ENCODE measurements around the gene GSTM1.
"Not testable (repeated sequence)": the region's sequence is repeated elsewhere in the genome, so short reads cannot be mapped to it uniquely, and the experiment has no call there.

Gene GSTM1

GRCh38 chr1:109704173-109704572, 16.6 kb downstream of the GSTM1 start:
- DNase-seq, result no peak

- DNase-seq, result no peak
Observed at GRCh38 chr1:109705411-109705810, 17.8 kb downstream of the GSTM1 start.

- DNase-seq, result not testable (repeated sequence)
Observed at GRCh38 chr1:109708949-109709348, 21.3 kb downstream of the GSTM1 start.

GRCh38 chr1:109709822-109710221, 22.2 kb downstream of the GSTM1 start:
- DNase-seq, result not testable (repeated sequence)

- not testable (repeated sequence) for DNase-seq
Observed at GRCh38 chr1:109711593-109712320, 24.1 kb downstream of the GSTM1 start, which contains the start of gene GSTM5. TSS of gene GSTM5 (plus strand) at chr1:109712251. CDS start at chr1:109712313, 62 bp downstream.

- no peak for DNase-seq
Observed at GRCh38 chr1:109712321-109712864, 24.8 kb downstream of the GSTM1 start.

GRCh38 chr1:109713636-109714035, 26.0 kb downstream of the GSTM1 start:
- no peak for DNase-seq

GRCh38 chr1:109714661-109715372, 27.2 kb downstream of the GSTM1 start:
- DNase-seq, result no peak

- DNase-seq, result no peak
Observed at GRCh38 chr1:109716121-109716520, 28.5 kb downstream of the GSTM1 start.

GRCh38 chr1:109716570-109717090, 29.0 kb downstream of the GSTM1 start:
- no peak for DNase-seq

- no peak for DNase-seq
Observed at GRCh38 chr1:109717729-109718128, 30.1 kb downstream of the GSTM1 start.

- peak; percentile 42 for DNase-seq
Observed at GRCh38 chr1:109718495-109718894, 30.9 kb downstream of the GSTM1 start.

- DNase-seq, result no peak
Observed at GRCh38 chr1:109719337-109719837, 31.8 kb downstream of the GSTM1 start.

GRCh38 chr1:109721042-109721441, 33.4 kb downstream of the GSTM1 start:
- DNase-seq, result peak; percentile 67

- DNase-seq, result no peak
Observed at GRCh38 chr1:109721971-109722370, 34.4 kb downstream of the GSTM1 start.

GRCh38 chr1:109722908-109723691, 35.5 kb downstream of the GSTM1 start:
- DNase-seq, result peak; percentile 54

GRCh38 chr1:109724933-109725332, 37.3 kb downstream of the GSTM1 start:
- DNase-seq, result peak; percentile 33

GRCh38 chr1:109725510-109725909, 37.9 kb downstream of the GSTM1 start:
- no peak for DNase-seq

GRCh38 chr1:109726007-109726406, 38.4 kb downstream of the GSTM1 start:
- DNase-seq, result no peak

GRCh38 chr1:109726728-109727373, 39.2 kb downstream of the GSTM1 start:
- DNase-seq, result no peak

GRCh38 chr1:109728870-109729269, 41.3 kb downstream of the GSTM1 start:
- DNase-seq, result no peak

- DNase-seq, result no peak
Observed at GRCh38 chr1:109730666-109731065, 43.0 kb downstream of the GSTM1 start.

All from NCI-H226 (cell line).